IPS-11a (cell line): ENCODE data around the gene ECE2.

Experiments
- H3K4me3 ChIP-seq: one replicate; pipeline ENCODE4 v1.5.1; 2013; ENCODE audit warnings: low read depth, low read length, control low read depth

ECE2 gene

GRCh38 chr3:184275961-184276910 is at the start of gene ECE2:
ECE2 (plus strand) TSS chr3:184276022; CDS start chr3:184276154, 132 bp downstream.
- peak within 1 kb of the TSS; percentile 27 for H3K4me3 ChIP-seq

GRCh38 chr3:184227481-184227935 is 48.3 kb upstream of the ECE2 start:
- H3K4me3 ChIP-seq = no peak overlapping the region

GRCh38 chr3:184228376-184229137 is 47.3 kb upstream of the ECE2 start:
- H3K4me3 ChIP-seq = no peak overlapping the region

- H3K4me3 ChIP-seq = peak within 1 kb of the TSS; percentile 47
Measured at GRCh38 chr3:184229394-184230080, 46.3 kb upstream of the ECE2 start, which contains the start of gene VWA5B2. VWA5B2 (plus strand) TSS chr3:184229585; CDS start chr3:184230529, 944 bp downstream.

GRCh38 chr3:184230081-184230602 is 45.7 kb upstream of the ECE2 start:
- H3K4me3 ChIP-seq = peak overlapping the region; percentile 47

GRCh38 chr3:184230603-184231528 is 45.0 kb upstream of the ECE2 start:
- peak overlapping the region; percentile 13 for H3K4me3 ChIP-seq

GRCh38 chr3:184231671-184232070 is 44.2 kb upstream of the ECE2 start:
- H3K4me3 ChIP-seq = no peak overlapping the region

GRCh38 chr3:184233127-184233843 is 42.5 kb upstream of the ECE2 start:
- H3K4me3 ChIP-seq = no peak overlapping the region

- no peak overlapping the region for H3K4me3 ChIP-seq
Measured at GRCh38 chr3:184234224-184234623, 41.6 kb upstream of the ECE2 start.

GRCh38 chr3:184234671-184235380 is 41.0 kb upstream of the ECE2 start:
- H3K4me3 ChIP-seq = no peak overlapping the region

GRCh38 chr3:184235381-184236032 is 40.3 kb upstream of the ECE2 start:
- H3K4me3 ChIP-seq = no peak overlapping the region

GRCh38 chr3:184236033-184236410 is 39.8 kb upstream of the ECE2 start:
- H3K4me3 ChIP-seq = no peak overlapping the region

- H3K4me3 ChIP-seq = no peak overlapping the region
Measured at GRCh38 chr3:184236636-184237035, 39.2 kb upstream of the ECE2 start.

GRCh38 chr3:184237211-184237610 is 38.6 kb upstream of the ECE2 start:
- no peak overlapping the region for H3K4me3 ChIP-seq

GRCh38 chr3:184237807-184238206 is 38.0 kb upstream of the ECE2 start:
- no peak overlapping the region for H3K4me3 ChIP-seq

- no peak overlapping the region for H3K4me3 ChIP-seq
Measured at GRCh38 chr3:184238246-184238818, 37.5 kb upstream of the ECE2 start.

- H3K4me3 ChIP-seq = no peak overlapping the region
Measured at GRCh38 chr3:184239221-184239620, 36.6 kb upstream of the ECE2 start.

- H3K4me3 ChIP-seq = no peak overlapping the region
Measured at GRCh38 chr3:184239708-184240107, 36.1 kb upstream of the ECE2 start.
